Transverse colon (tissue), 4 donors: ENCODE results near the gene CDK10. TPM values are rescaled to one million over a fixed set of nuclear protein-coding genes. Genes with fewer than 3 reads are reported as not detected.

Experiments
- DNase-seq: peaks from one replicate; pipeline ENCODE4 v3.0.0-alpha.2; 2019
- H3K27ac ChIP-seq, 4 donors: fragments of 200-600 bp; sonication (generic); 2 replicates each; pipeline ENCODE4 v1.5.1; 2016 to 2018; ENCODE audit warnings: inconsistent platforms in 4 of 4
- H3K27me3 ChIP-seq: fragments of 200-600 bp; sonication (generic); 2 replicates; pipeline ENCODE4 v1.5.1; 2017; ENCODE audit warnings: inconsistent platforms
- H3K36me3 ChIP-seq, 4 donors: fragments of 200-600 bp; sonication (generic); 2 replicates each; pipeline ENCODE4 v1.5.1; 2017 to 2019; ENCODE audit warnings: inconsistent platforms in 4 of 4
- H3K4me1 ChIP-seq, 4 donors: fragments of 200-600 bp; sonication (generic); 2 replicates each; pipeline ENCODE4 v1.5.1; 2017 to 2020; ENCODE audit warnings: inconsistent platforms in 4 of 4
- H3K4me3 ChIP-seq, 4 donors: fragments of 200-600 bp; sonication (generic); 1 replicate in 1 of 4; 2 replicates in 3 of 4; pipeline versions ENCODE4 v1.5.1 to v1.6.1; 2017 to 2019; ENCODE audit warnings: inconsistent platforms in 4 of 4
- H3K9me3 ChIP-seq, 2 donors: fragments of 200-600 bp; sonication (generic); 2 replicates each; pipeline ENCODE4 v1.5.1; 2017 to 2019; ENCODE audit warnings: inconsistent platforms in 2 of 2
- EP300 ChIP-seq: sonication (generic); formaldehyde crosslinking; IDR thresholded peaks from one replicate; pipeline ENCODE4 v1.6.1; 2017; ENCODE audit warnings: antibody characterized with exemption, low read depth
- POLR2A ChIP-seq: fragments of 450-650 bp; IDR thresholded peaks from one replicate; pipeline ENCODE4 v1.6.1; 2016; ENCODE audit warnings: antibody characterized with exemption, mild to moderate bottlenecking, moderate library complexity
- POLR2AphosphoS5 ChIP-seq, 3 donors: sonication (generic); formaldehyde crosslinking; IDR thresholded peaks; one replicate each; pipeline ENCODE4 v1.6.1; 2016; ENCODE audit warnings: antibody characterized with exemption in 3 of 3
- WGBS, 2 donors: methylation state at CpG; one replicate each; pipeline ENCODE4 v1.1.5; 2018; ENCODE audit warnings: low coverage in 1 of 2; 5-methylcytosine and 5-hydroxymethylcytosine counted together
- in situ Hi-C, 4 donors: fragments of 200-750 bp; cut with MboI; loops; one replicate each; pipeline versions ENCODE4 v1.15.0 to v1.15.1; 2017; ENCODE audit warnings: low sequenced_read_pairs in 3 of 4, low pct_ligation_motif_present in 1 of 4, low pct_unique_long_range_greater_than_20kb in 1 of 4
- intact Hi-C: fragments of 100-400 bp; cut with DNase I; formaldehyde crosslinking; loops from one replicate; pipeline ENCODE4 v1.15.1; 2023; ENCODE audit warnings: low total_unique reads
- total RNA-seq, 4 donors: library from RNA; depleted of rRNA; stranded (reverse); fragments of >200 nt; gene quantifications; one replicate each; pipeline ENCODE4 v1.1.0, GENCODE V29; 2016
- TF ChIP-seq, protein P1 (sequence below), 5 experiments: fragments of 200-600 bp in 3 of 5; fragments of 450-650 bp in 2 of 5; sonication (generic) in 3 of 5; IDR thresholded peaks; 1 replicate in 2 of 5; 2 replicates in 3 of 5; pipeline ENCODE4 v1.5.1; 2016 to 2017; ENCODE audit warnings: antibody characterized with exemption in 5 of 5, inconsistent platforms in 3 of 5, mild to moderate bottlenecking in 2 of 5, moderate library complexity in 1 of 5

The CDK10 gene
- total RNA-seq, 4 donors from 2014 or later = 69.6 to 304 (median 74.2) TPM

DNA sequence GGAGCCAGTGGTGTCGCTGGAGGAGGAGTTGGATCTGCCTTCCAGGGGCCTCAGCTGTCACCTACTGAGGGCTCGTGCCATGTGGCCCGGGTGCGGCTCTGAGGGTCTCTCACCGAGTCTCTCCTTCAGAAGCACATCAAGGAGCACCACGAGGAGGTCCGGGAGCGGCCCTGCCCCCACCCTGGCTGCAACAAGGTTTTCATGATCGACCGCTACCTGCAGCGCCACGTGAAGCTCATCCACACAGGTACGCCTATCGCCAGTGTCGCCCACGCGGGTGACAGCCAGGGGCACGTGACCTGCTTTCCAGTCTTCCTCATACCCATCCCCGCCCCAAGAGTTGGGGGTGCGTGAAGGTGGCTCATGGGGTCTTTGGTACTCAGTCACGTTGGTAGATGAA is 47.3 kb downstream of the CDK10 start:
- in situ Hi-C loops = no loop called here
- no peak overlapping the region for H3K4me3 ChIP-seq
- no peaks in the 10 kb centered on the region for H3K27me3 ChIP-seq
- intact Hi-C loops = no loop called here
- WGBS, 2 donors = 91% methylated on average over 21 of the region's 21 CpGs; no CpG with 5 or more reads in 1 of the 2 donors
- H3K36me3 ChIP-seq = peaks cover 0 to 78% (median 38%) of the 10 kb centered on the region in 4 donors
- no peak for DNase-seq
- no peak overlapping the region for H3K27ac ChIP-seq
- TF ChIP-seq, protein P1, sequence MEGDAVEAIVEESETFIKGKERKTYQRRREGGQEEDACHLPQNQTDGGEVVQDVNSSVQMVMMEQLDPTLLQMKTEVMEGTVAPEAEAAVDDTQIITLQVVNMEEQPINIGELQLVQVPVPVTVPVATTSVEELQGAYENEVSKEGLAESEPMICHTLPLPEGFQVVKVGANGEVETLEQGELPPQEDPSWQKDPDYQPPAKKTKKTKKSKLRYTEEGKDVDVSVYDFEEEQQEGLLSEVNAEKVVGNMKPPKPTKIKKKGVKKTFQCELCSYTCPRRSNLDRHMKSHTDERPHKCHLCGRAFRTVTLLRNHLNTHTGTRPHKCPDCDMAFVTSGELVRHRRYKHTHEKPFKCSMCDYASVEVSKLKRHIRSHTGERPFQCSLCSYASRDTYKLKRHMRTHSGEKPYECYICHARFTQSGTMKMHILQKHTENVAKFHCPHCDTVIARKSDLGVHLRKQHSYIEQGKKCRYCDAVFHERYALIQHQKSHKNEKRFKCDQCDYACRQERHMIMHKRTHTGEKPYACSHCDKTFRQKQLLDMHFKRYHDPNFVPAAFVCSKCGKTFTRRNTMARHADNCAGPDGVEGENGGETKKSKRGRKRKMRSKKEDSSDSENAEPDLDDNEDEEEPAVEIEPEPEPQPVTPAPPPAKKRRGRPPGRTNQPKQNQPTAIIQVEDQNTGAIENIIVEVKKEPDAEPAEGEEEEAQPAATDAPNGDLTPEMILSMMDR (IDR thresholded peaks at IDR 0.05) = no peak
- TF ChIP-seq POLR2AphosphoS5 (IDR thresholded peaks at IDR 0.05) = no peak
- H3K4me1 ChIP-seq = no peaks in the 10 kb centered on the region
- H3K9me3 ChIP-seq = no peaks in the 10 kb centered on the region

DNA sequence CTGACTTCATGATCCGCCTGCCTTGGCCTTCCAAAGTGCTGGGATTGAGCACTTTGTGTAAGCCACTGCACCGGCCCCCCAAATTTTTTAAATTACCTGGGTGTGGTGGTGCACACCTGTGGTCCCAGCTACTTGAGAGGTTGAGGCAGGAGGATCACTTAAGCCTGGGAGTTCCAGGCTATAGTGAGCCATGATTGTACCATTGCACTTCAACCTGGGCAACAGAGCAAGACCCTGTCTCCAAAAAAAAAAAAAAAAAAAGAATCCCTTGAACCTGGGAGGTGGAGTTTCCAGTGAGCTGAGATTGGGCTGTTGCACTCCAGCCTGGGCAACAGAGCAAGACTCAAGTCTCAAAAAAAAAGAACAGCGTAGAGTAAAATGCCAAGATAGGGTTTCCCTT is 50.1 kb downstream of the CDK10 start:
- intact Hi-C loops (no loop called here), in situ Hi-C loops (no loop called here)
- Histone ChIP-seq H3K27ac (no peak overlapping the region), H3K9me3 (no peaks in the 10 kb centered on the region), H3K4me3 (no peak overlapping the region), H3K4me1 (no peaks in the 10 kb centered on the region), H3K36me3 (peaks cover 0 to 71% (median 35%) of the 10 kb centered on the region in 4 donors), H3K27me3 (no peaks in the 10 kb centered on the region)
- TF ChIP-seq POLR2AphosphoS5 (IDR thresholded peaks at IDR 0.05) (no peak), POLR2A (no peak), EP300 (no peak)
- no peak for DNase-seq
- WGBS, 2 donors = 100% methylated on average over 1 to 3 of the region's 3 CpGs

DNA sequence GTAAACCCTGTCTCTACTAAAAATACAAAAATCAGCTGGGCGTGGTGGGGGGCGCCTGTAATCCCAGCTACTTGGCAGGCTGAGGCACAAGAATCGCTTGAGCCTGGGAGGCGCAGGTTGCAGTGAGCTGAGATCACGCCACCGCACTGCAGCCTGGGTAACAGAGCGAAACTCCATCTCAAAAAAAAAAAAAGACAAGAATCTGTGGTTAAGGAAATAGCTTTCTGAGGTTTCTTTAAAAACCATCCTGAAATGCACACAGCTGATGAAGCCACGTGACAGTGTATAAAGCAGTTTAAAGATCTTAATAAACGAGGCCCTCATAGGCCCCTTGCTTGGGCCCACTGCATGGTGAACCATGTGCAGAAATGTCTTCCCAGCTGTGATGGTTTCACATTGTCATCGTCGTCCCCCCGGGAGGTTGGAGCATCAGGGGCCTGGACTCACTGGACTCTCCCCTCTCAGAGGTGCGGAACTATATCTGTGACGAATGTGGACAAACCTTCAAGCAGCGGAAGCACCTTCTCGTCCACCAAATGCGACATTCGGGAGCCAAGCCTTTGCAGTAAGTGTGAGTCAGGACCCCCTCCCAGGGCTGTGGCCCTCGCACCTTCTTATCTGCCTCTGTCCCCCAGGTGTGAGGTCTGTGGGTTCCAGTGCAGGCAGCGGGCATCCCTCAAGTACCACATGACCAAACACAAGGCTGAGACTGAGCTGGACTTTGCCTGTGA is 51.0 kb downstream of the CDK10 start:
- 82 to 95% methylated on average over 8 to 20 of the region's 20 CpGs for WGBS, 2 donors
- Histone ChIP-seq H3K9me3 (no peaks in the 10 kb centered on the region), H3K4me3 (no peak overlapping the region), H3K27me3 (no peaks in the 10 kb centered on the region), H3K27ac (no peak overlapping the region), H3K36me3 (peaks cover 0 to 71% (median 35%) of the 10 kb centered on the region in 4 donors), H3K4me1 (no peaks in the 10 kb centered on the region)
- DNase-seq = no peak
- intact Hi-C loops = no loop called here
- no peak for TF ChIP-seq EP300
- no peak for TF ChIP-seq POLR2AphosphoS5 (IDR thresholded peaks at IDR 0.05)
- TF ChIP-seq, protein P1 (IDR thresholded peaks at IDR 0.05) = no peak
- TF ChIP-seq POLR2A = no peak
- in situ Hi-C loops = no loop called here

DNA sequence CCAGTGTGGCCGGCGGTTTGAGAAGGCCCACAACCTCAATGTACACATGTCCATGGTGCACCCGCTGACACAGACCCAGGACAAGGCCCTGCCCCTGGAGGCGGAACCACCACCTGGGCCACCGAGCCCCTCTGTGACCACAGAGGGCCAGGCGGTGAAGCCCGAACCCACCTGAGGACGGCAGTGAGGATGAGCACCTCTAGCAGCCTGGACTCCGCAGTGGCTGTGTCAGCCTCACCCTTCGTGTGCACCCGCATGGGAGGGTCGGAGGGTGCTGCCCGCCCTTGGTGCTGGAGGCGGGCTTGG is 51.5 kb downstream of the CDK10 start:
- 89 to 100% methylated on average over 1 to 14 of the region's 14 CpGs for WGBS, 2 donors
- Histone ChIP-seq H3K36me3 (peaks cover 0 to 69% (median 34%) of the 10 kb centered on the region in 4 donors), H3K9me3 (no peaks in the 10 kb centered on the region), H3K4me1 (no peaks in the 10 kb centered on the region), H3K27me3 (no peaks in the 10 kb centered on the region), H3K27ac (no peak overlapping the region), H3K4me3 (no peak overlapping the region)
- intact Hi-C loops (no loop called here), in situ Hi-C loops (no loop called here)
- DNase-seq = no peak
- TF ChIP-seq, protein P1 (IDR thresholded peaks at IDR 0.05) = no peak
- TF ChIP-seq POLR2AphosphoS5 (IDR thresholded peaks at IDR 0.05) (no peak), POLR2A (no peak), EP300 (no peak)
